BE2C (cell line): ENCODE measurements around the gene OR10H4.
"Not testable (repeated sequence)": the region's sequence is repeated elsewhere in the genome, so short reads cannot be mapped to it uniquely, and the experiment has no call there.

Experiments used
- DNase-seq: peaks from one replicate; pipeline ENCODE4 v3.0.0-alpha.2; 2020
- H3K27me3 ChIP-seq: fragments of 250-450 bp; sonication (Bioruptor Pico); 2 replicates; pipeline ENCODE4 v1.5.1; 2020; ENCODE audit warnings: mild to moderate bottlenecking
- H3K36me3 ChIP-seq: fragments of 250-450 bp; sonication (Bioruptor Pico); 2 replicates; pipeline ENCODE4 v1.5.1; 2020; ENCODE audit warnings: mild to moderate bottlenecking
- H3K4me1 ChIP-seq: fragments of 250-450 bp; sonication (Bioruptor Pico); 2 replicates; pipeline ENCODE4 v1.5.1; 2020
- H3K4me3 ChIP-seq: 2 replicates; pipeline ENCODE4 v1.5.1; 2011; ENCODE audit warnings: low read depth, low read length
- H3K9me3 ChIP-seq: fragments of 250-450 bp; sonication (Bioruptor Pico); 2 replicates; pipeline ENCODE4 v1.5.1; 2020
- CTCF ChIP-seq: IDR thresholded peaks from 2 replicates; pipeline ENCODE4 v1.5.1; 2012; ENCODE audit warnings: mild to moderate bottlenecking, low read depth, low read length

Gene OR10H4

GRCh38 chr19:15962319-15962718 lies 13.5 kb downstream of the OR10H4 start:
- H3K4me3 ChIP-seq: no peak overlapping the region
- no peaks in the 10 kb centered on the region for H3K4me1 ChIP-seq
- no peaks in the 10 kb centered on the region for H3K36me3 ChIP-seq
- DNase-seq: no peak
- no peaks in the 10 kb centered on the region for H3K27me3 ChIP-seq
- no peaks in the 10 kb centered on the region for H3K9me3 ChIP-seq
- no peak for TF ChIP-seq CTCF

- DNase-seq: no peak
- H3K36me3 ChIP-seq: no peaks in the 10 kb centered on the region
- no peaks in the 10 kb centered on the region for H3K9me3 ChIP-seq
- no peaks in the 10 kb centered on the region for H3K4me1 ChIP-seq
- H3K4me3 ChIP-seq: no peak overlapping the region
- no peak for TF ChIP-seq CTCF
- H3K27me3 ChIP-seq: no peaks in the 10 kb centered on the region
These were observed 15.4 kb downstream of the OR10H4 start for GRCh38 chr19:15964231-15964630.

- no peaks in the 10 kb centered on the region for H3K27me3 ChIP-seq
- no peaks in the 10 kb centered on the region; the same call in 1 of the 2 replicates for H3K9me3 ChIP-seq
- H3K36me3 ChIP-seq: no peaks in the 10 kb centered on the region
- no peak overlapping the region for H3K4me3 ChIP-seq
- no peaks in the 10 kb centered on the region for H3K4me1 ChIP-seq
- TF ChIP-seq CTCF: 0 out of 2 replicates have a peak, but pooled peaks have one; percentile 6
- DNase-seq: no peak
These were observed 22.5 kb downstream of the OR10H4 start for GRCh38 chr19:15971224-15971780.

- not testable (repeated sequence) for H3K36me3 ChIP-seq, H3K4me3 ChIP-seq, H3K4me1 ChIP-seq, H3K9me3 ChIP-seq, DNase-seq, H3K27me3 ChIP-seq
These were observed 23.2 kb downstream of the OR10H4 start for GRCh38 chr19:15972043-15972442.

GRCh38 chr19:15974856-15975255 lies 26.0 kb downstream of the OR10H4 start:
- Histone ChIP-seq H3K4me1 (no peaks in the 10 kb centered on the region), H3K4me3 (no peak overlapping the region), H3K9me3 (no peaks in the 10 kb centered on the region; the same call in 1 of the 2 replicates), H3K27me3 (no peaks in the 10 kb centered on the region), H3K36me3 (no peaks in the 10 kb centered on the region)
- no peak for TF ChIP-seq CTCF
- no peak for DNase-seq

- DNase-seq: no peak
- no peaks in the 10 kb centered on the region for H3K27me3 ChIP-seq
- no peak overlapping the region for H3K4me3 ChIP-seq
- no peaks in the 10 kb centered on the region; the same call in 1 of the 2 replicates for H3K9me3 ChIP-seq
- no peaks in the 10 kb centered on the region for H3K36me3 ChIP-seq
- TF ChIP-seq CTCF: no peak
- no peaks in the 10 kb centered on the region for H3K4me1 ChIP-seq
These were observed 28.3 kb downstream of the OR10H4 start for GRCh38 chr19:15976836-15977689.
